HepG2 (cell line): ENCODE results near the gene GPR4. TPM values are rescaled to one million over a fixed set of nuclear protein-coding genes. Genes with fewer than 3 reads are reported as not detected.

Experiments
- CAMTA2 ChIP-seq: sonication (generic); formaldehyde crosslinking; IDR thresholded peaks from 2 replicates; pipeline ENCODE4 v1.4.0; 2020; ENCODE audit warnings: mild to moderate bottlenecking, missing genetic modification reagents, borderline replicate concordance
- CBFB ChIP-seq: sonication (generic); formaldehyde crosslinking; IDR thresholded peaks from 2 replicates; pipeline ENCODE4 v1.4.0; 2020; ENCODE audit warnings: missing genetic modification reagents
- CREM ChIP-seq, 2 experiments: sonication (generic) in 1 of 2; formaldehyde crosslinking in 1 of 2; IDR thresholded peaks; 2 replicates each; pipeline versions ENCODE4 v1.4.0 to v1.6.1; 2016 to 2020; ENCODE audit warnings: antibody characterized with exemption in 1 of 2, mild to moderate bottlenecking in 1 of 2, missing genetic modification reagents in 1 of 2
- KLF6 ChIP-seq: IDR thresholded peaks from 2 replicates; pipeline ENCODE4 v1.8.0; 2016; ENCODE audit warnings: missing biosample characterization, missing genetic modification reagents
- MEIS1 ChIP-seq: sonication (generic); formaldehyde crosslinking; IDR thresholded peaks from 2 replicates; pipeline ENCODE4 v1.9.0; 2021; ENCODE audit warnings: mild to moderate bottlenecking, missing genetic modification reagents, moderate library complexity, borderline replicate concordance
- PHF20 ChIP-seq: sonication (generic); formaldehyde crosslinking; IDR thresholded peaks from 2 replicates; pipeline ENCODE4 v1.5.0; 2020; ENCODE audit warnings: mild to moderate bottlenecking, missing genetic modification reagents
- SOX5 ChIP-seq: IDR thresholded peaks from 2 replicates; pipeline ENCODE4 v1.6.1; 2016; ENCODE audit warnings: borderline replicate concordance
- ZFAT ChIP-seq: sonication (generic); formaldehyde crosslinking; conservative IDR thresholded peaks from 2 replicates; pipeline ENCODE4 v1.8.1; 2023; ENCODE audit warnings: missing genetic modification reagents, inconsistent platforms
- ZNF17 ChIP-seq: sonication (generic); formaldehyde crosslinking; IDR thresholded peaks from 2 replicates; pipeline ENCODE4 v1.5.0; 2020; ENCODE audit warnings: mild to moderate bottlenecking, missing genetic modification reagents
- ZNF747 ChIP-seq: sonication (generic); formaldehyde crosslinking; IDR thresholded peaks from 2 replicates; pipeline ENCODE4 v1.8.1; 2023; ENCODE audit warnings: missing genetic modification reagents, mild to moderate bottlenecking, borderline replicate concordance
- polyA plus RNA-seq, 8 experiments: library from polyadenylated mRNA; depleted of rRNA in 3 of 8; stranded (reverse) in 7 of 8; unstranded in 1 of 8; fragments of >200 nt; fragmentation: Illumina TruSeq in 4 of 8; extraction: Trizol in 4 of 8; gene quantifications; 2 replicates each; pipeline versions ENCODE4 v1.2.1 to v1.2.3, GENCODE V29; 2011 to 2016; ENCODE audit warnings: low read depth in 4 of 8, missing spikeins in 1 of 8, mixed read lengths in 1 of 8; ENCODE audit not compliant: insufficient read depth in 1 of 8
- total RNA-seq, 5 experiments: library from RNA; depleted of rRNA; stranded (reverse); fragments of >200 nt; fragmentation: Illumina TruSeq; extraction: Trizol; gene quantifications; 2 replicates each; pipeline ENCODE4 v1.2.3, GENCODE V29; 2016; ENCODE audit warnings: low read depth in 1 of 5
- TF ChIP-seq, protein P1 (sequence below), 2 experiments: IDR thresholded peaks; 2 replicates each; pipeline ENCODE4 v1.6.1; 2011 to 2012; ENCODE audit warnings: low read length in 2 of 2, borderline replicate concordance in 1 of 2, low read depth in 1 of 2, mild to moderate bottlenecking in 1 of 2, moderate library complexity in 1 of 2
- TF ChIP-seq, protein P2 (sequence below), 2 experiments: fragments of 450-650 bp in 1 of 2; sonication (generic) in 1 of 2; formaldehyde crosslinking in 1 of 2; IDR thresholded peaks; 2 replicates each; pipeline versions ENCODE4 v1.6.1 to v1.8.0; 2016 to 2022; ENCODE audit warnings: antibody characterized with exemption in 1 of 2, mild to moderate bottlenecking in 1 of 2, missing genetic modification reagents in 1 of 2
- TF ChIP-seq, protein P3 (sequence below): IDR thresholded peaks from 2 replicates; pipeline ENCODE4 v1.6.1; 2018; ENCODE audit warnings: missing genetic modification reagents

GPR4 gene
- total and polyA plus RNA-seq, 2 of the 13 experiments (the other 11 are each of a cell fraction or from before 2014, with no cell fraction given): 0.15 TPM; not detected in 1

DNA sequence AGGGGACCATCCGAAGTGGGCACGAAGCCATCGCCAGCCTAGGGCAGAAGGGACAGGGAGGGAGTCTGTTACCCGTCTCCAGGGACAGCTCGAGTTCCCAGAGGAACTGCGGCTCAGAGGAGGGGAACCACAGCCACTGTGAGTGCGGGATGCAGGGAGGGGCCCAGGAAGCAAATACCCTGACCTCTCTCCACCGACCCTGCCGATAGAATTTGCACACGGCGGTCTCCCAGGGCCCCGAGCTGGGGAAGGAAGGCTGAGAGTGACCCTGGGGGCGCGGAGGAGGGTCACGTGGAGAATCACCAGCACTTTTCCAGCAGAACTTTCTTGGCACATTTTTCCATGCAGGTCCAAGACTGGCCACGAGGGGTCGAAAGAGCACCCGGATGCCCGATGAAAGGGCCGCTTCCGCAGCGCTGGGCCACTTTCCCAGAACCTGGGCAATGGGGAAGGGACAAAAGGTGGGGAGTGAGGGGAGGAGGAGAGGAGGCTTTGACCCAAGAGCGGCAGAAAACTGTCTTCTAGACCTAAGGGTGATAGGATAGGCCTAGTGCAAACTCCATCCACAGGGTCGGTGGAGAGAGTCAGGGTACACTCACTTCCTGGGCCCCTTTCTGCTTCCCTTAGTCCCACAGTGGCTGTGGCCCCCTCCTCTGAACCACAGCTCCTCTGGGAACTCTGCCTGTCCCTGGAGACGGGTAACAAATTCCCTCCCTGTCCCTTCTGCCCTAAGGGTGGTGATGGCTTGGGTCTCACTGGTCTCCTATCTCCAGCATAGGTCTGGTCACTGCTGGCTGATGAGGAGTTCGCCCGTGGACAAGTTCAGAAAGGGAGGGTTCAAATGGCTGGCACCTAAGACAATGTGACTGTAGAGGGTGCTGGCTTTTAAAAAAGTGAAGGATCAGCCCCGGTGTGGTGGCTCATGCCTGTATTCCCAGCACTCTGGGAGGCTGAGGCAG lies 5.3 kb upstream of the GPR4 start (continued):
- TF ChIP-seq, protein P1, sequence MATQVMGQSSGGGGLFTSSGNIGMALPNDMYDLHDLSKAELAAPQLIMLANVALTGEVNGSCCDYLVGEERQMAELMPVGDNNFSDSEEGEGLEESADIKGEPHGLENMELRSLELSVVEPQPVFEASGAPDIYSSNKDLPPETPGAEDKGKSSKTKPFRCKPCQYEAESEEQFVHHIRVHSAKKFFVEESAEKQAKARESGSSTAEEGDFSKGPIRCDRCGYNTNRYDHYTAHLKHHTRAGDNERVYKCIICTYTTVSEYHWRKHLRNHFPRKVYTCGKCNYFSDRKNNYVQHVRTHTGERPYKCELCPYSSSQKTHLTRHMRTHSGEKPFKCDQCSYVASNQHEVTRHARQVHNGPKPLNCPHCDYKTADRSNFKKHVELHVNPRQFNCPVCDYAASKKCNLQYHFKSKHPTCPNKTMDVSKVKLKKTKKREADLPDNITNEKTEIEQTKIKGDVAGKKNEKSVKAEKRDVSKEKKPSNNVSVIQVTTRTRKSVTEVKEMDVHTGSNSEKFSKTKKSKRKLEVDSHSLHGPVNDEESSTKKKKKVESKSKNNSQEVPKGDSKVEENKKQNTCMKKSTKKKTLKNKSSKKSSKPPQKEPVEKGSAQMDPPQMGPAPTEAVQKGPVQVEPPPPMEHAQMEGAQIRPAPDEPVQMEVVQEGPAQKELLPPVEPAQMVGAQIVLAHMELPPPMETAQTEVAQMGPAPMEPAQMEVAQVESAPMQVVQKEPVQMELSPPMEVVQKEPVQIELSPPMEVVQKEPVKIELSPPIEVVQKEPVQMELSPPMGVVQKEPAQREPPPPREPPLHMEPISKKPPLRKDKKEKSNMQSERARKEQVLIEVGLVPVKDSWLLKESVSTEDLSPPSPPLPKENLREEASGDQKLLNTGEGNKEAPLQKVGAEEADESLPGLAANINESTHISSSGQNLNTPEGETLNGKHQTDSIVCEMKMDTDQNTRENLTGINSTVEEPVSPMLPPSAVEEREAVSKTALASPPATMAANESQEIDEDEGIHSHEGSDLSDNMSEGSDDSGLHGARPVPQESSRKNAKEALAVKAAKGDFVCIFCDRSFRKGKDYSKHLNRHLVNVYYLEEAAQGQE (IDR thresholded peaks at IDR 0.05; ENCODE audit: borderline replicate concordance in 1 of 2, low read depth in 1 of 2, low read length in 2 of 2): no peak
- TF ChIP-seq CAMTA2 (CRISPR knock-in tag) (no peak), CREM (IDR thresholded peaks at IDR 0.05) (no peak), CREM (CRISPR knock-in tag; IDR thresholded peaks at IDR 0.05) (no peak), SOX5 (CRISPR knock-in tag) (no peak), ZNF17 (no peak), KLF6 (no peak), ZNF747 (CRISPR knock-in tag) (no peak), MEIS1 (CRISPR knock-in tag) (no peak), ZFAT (CRISPR knock-in tag) (no peak), CBFB (CRISPR knock-in tag) (peak; percentile 40; the same call in 1 of the 2 replicates), PHF20 (CRISPR knock-in tag) (peak; percentile 31; the same call in 1 of the 2 replicates)
- TF ChIP-seq, protein P2, sequence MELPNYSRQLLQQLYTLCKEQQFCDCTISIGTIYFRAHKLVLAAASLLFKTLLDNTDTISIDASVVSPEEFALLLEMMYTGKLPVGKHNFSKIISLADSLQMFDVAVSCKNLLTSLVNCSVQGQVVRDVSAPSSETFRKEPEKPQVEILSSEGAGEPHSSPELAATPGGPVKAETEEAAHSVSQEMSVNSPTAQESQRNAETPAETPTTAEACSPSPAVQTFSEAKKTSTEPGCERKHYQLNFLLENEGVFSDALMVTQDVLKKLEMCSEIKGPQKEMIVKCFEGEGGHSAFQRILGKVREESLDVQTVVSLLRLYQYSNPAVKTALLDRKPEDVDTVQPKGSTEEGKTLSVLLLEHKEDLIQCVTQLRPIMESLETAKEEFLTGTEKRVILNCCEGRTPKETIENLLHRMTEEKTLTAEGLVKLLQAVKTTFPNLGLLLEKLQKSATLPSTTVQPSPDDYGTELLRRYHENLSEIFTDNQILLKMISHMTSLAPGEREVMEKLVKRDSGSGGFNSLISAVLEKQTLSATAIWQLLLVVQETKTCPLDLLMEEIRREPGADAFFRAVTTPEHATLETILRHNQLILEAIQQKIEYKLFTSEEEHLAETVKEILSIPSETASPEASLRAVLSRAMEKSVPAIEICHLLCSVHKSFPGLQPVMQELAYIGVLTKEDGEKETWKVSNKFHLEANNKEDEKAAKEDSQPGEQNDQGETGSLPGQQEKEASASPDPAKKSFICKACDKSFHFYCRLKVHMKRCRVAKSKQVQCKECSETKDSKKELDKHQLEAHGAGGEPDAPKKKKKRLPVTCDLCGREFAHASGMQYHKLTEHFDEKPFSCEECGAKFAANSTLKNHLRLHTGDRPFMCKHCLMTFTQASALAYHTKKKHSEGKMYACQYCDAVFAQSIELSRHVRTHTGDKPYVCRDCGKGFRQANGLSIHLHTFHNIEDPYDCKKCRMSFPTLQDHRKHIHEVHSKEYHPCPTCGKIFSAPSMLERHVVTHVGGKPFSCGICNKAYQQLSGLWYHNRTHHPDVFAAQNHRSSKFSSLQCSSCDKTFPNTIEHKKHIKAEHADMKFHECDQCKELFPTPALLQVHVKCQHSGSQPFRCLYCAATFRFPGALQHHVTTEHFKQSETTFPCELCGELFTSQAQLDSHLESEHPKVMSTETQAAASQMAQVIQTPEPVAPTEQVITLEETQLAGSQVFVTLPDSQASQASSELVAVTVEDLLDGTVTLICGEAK (IDR thresholded peaks at IDR 0.05): no peak
- TF ChIP-seq, protein P2 (CRISPR knock-in tag; IDR thresholded peaks at IDR 0.05): no peak
- TF ChIP-seq, protein P3, sequence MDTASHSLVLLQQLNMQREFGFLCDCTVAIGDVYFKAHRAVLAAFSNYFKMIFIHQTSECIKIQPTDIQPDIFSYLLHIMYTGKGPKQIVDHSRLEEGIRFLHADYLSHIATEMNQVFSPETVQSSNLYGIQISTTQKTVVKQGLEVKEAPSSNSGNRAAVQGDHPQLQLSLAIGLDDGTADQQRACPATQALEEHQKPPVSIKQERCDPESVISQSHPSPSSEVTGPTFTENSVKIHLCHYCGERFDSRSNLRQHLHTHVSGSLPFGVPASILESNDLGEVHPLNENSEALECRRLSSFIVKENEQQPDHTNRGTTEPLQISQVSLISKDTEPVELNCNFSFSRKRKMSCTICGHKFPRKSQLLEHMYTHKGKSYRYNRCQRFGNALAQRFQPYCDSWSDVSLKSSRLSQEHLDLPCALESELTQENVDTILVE (CRISPR knock-in tag): peak; percentile 47; the same call in 1 of the 2 replicates
